ENCODE data around the gene CERK. TPM values are rescaled to one million over a fixed set of nuclear protein-coding genes. Genes with fewer than 3 reads are reported as not detected.

Gene CERK
- polyA plus RNA-seq, 3 donors from 2014 or later = 31.1 to 59.4 (median 38.9) TPM

DNA sequence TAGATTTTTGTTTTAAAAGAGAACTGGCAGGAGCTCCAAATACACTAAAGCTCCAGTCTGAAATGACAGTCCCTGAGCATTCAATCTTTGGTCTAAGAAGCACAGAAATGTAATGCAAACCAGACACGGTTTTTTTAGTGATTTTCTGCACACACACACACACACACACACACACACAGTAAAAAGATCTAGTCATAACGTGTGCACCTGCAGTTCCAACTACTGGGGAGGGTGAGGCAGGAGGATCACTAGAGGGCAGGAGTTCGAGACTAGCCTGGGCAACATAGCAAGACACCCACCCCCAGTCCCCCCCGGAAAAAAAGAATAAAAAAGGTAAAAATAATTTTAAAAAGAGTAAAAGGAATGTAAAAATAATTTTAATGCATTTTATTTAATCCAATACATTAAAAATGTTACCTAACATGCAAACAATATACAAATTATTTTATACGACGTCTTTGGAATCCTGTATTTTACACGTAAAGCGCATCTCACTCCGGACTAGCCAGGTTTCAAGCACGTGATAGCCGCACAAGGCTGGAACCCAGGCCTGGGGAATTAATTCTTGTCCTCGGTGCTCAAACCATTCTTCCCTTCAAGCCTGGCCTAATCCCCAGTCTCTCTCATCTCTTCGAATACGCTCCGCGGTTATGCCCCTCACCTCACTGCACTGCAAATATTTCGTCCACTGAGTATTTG, 23.6 kb upstream of the CERK start:
- H3K27ac Mint-ChIP-seq = peak overlapping the region; percentile 99 to 100 (median 100)
- H3K9me3 Mint-ChIP-seq = no peaks in the 10 kb centered on the region
- DNase-seq = no peak
- H3K4me1 Mint-ChIP-seq = peaks cover 55 to 57% of the 10 kb centered on the region in 2 donors
- no peaks in the 10 kb centered on the region for H3K36me3 Mint-ChIP-seq
- peak overlapping the region; percentile 98 to 100 (median 99) for H3K4me3 Mint-ChIP-seq
- peaks cover 9 to 21% (median 10%) of the 10 kb centered on the region in 3 donors for H3K27me3 Mint-ChIP-seq (ENCODE audit: low read depth in 3 of 3)

DNA sequence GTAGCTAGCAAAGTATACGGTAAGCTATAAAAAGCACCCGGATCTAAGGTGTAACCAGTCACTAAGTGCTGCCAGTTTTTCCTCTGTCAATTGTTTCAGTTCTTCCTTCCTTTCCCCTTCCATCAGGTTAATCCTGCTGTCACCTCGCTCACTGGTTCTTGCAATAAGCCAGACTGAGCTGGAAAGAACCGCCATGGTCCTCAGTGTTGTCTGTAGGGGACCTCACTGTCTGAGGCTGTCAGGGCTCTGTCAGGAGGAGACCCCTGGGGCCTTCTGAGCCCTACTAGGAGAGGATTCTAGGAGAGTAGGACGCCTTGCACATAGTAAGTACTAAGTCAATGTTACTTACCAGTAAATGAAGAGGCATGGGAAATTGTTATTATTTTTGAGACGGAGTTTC, 23.0 kb upstream of the CERK start:
- Mint-ChIP-seq H3K36me3 (no peaks in the 10 kb centered on the region), H3K4me3 (peak overlapping the region; percentile 81 to 100 (median 99)), H3K27me3 (ENCODE audit: low read depth in 3 of 3) (peaks cover 9 to 21% (median 10%) of the 10 kb centered on the region in 3 donors), H3K27ac (peak overlapping the region; percentile 92 to 100 (median 100)), H3K4me1 (peaks cover 51 to 54% of the 10 kb centered on the region in 2 donors), H3K9me3 (no peaks in the 10 kb centered on the region)
- no peak for DNase-seq

DNA sequence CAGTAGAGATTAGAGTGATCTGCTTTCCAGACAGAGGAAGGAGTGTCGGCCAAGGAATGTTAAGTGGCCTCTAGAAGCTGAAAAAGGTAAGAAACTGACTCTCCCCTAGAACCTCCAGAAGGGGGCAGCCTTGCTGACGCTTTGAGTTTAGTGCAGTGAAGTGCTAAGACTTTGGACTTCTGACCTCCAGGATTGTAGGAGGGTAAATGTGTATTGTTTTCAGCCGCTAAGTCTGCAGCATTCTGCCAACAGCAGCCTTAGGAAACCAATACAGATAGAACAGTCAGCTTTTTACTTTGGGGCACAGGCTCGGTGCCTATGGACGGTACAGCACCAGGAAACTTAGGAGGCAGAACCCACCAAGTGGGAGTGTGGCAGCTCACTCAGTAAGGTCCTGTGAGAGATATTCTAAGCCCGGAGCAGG, 20.8 kb upstream of the CERK start:
- peaks cover 10 to 17% (median 12%) of the 10 kb centered on the region in 3 donors for H3K27me3 Mint-ChIP-seq (ENCODE audit: low read depth in 3 of 3)
- no peak overlapping the region for H3K4me3 Mint-ChIP-seq
- peak overlapping the region; percentile 39 to 87 (median 58) for H3K27ac Mint-ChIP-seq
- no peaks in the 10 kb centered on the region for H3K9me3 Mint-ChIP-seq
- peaks cover 45 to 48% of the 10 kb centered on the region in 2 donors for H3K4me1 Mint-ChIP-seq
- peak; percentile 55 to 61 (median 56) for DNase-seq
- H3K36me3 Mint-ChIP-seq = no peaks in the 10 kb centered on the region

- Mint-ChIP-seq H3K9me3 (no peaks in the 10 kb centered on the region), H3K27ac (peak overlapping the region in 1 of 6 donors; percentile 62), H3K36me3 (no peaks in the 10 kb centered on the region), H3K27me3 (ENCODE audit: low read depth in 3 of 3) (peaks cover 7 to 16% (median 10%) of the 10 kb centered on the region in 3 donors), H3K4me1 (peaks cover 38 to 42% of the 10 kb centered on the region in 2 donors), H3K4me3 (no peak overlapping the region)
- no peak for DNase-seq
Measured at GRCh38 chr22:46758121-46758520, 20.1 kb upstream of the CERK start.

- Mint-ChIP-seq H3K36me3 (no peaks in the 10 kb centered on the region), H3K27me3 (ENCODE audit: low read depth in 3 of 3) (peaks cover 2 to 6% (median 5%) of the 10 kb centered on the region in 3 donors), H3K4me3 (no peak overlapping the region), H3K4me1 (peaks cover 28 to 33% of the 10 kb centered on the region in 2 donors), H3K9me3 (no peaks in the 10 kb centered on the region), H3K27ac (no peak overlapping the region)
- no peak for DNase-seq
Measured at GRCh38 chr22:46757104-46757503, 19.1 kb upstream of the CERK start.

- DNase-seq = no peak
- Mint-ChIP-seq H3K36me3 (no peaks in the 10 kb centered on the region), H3K27ac (peak overlapping the region in 1 of 6 donors; percentile 28), H3K27me3 (ENCODE audit: low read depth in 3 of 3) (peaks cover 0 to 5% (median 3%) of the 10 kb centered on the region in 3 donors), H3K9me3 (no peaks in the 10 kb centered on the region), H3K4me1 (peaks cover 23% of the 10 kb centered on the region in 2 donors), H3K4me3 (no peak overlapping the region)
Measured at GRCh38 chr22:46756097-46756496, 18.0 kb upstream of the CERK start.

- Mint-ChIP-seq H3K4me1 (peaks cover 22 to 23% of the 10 kb centered on the region in 2 donors), H3K36me3 (no peaks in the 10 kb centered on the region), H3K27ac (no peak overlapping the region), H3K27me3 (ENCODE audit: low read depth in 3 of 3) (peaks cover 0 to 5% (median 3%) of the 10 kb centered on the region in 3 donors), H3K9me3 (no peaks in the 10 kb centered on the region), H3K4me3 (no peak overlapping the region)
- DNase-seq = no peak
Measured at GRCh38 chr22:46755525-46755924, 17.5 kb upstream of the CERK start.

DNA sequence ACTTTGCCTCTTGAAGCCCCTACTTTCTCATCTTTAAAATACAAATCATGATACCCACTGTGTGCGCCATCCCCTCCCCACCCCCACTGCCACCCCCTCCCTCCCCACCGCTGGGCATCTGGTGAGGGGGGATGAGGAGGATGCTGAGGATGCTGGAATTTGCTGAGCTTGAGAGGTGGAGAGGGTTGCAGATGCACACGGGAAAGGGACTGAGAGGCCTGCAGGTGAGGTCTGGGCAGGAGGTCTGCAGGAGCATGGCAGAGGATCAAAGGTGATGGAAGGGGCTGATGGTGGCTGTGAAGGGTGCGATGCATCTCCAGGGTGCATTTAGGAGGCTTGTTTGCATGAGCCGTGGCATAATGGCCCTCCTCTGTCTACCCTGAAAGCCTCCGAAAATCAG, 16.8 kb upstream of the CERK start:
- H3K4me1 Mint-ChIP-seq = peaks cover 29 to 30% of the 10 kb centered on the region in 2 donors
- H3K27me3 Mint-ChIP-seq (ENCODE audit: low read depth in 3 of 3) = peaks cover 0 to 5% (median 3%) of the 10 kb centered on the region in 3 donors
- H3K36me3 Mint-ChIP-seq = no peaks in the 10 kb centered on the region
- H3K4me3 Mint-ChIP-seq = no peak overlapping the region
- H3K27ac Mint-ChIP-seq = peak overlapping the region in 3 of 6 donors; percentile 68 to 87 (median 71)
- DNase-seq = no peak
- H3K9me3 Mint-ChIP-seq = no peaks in the 10 kb centered on the region

DNA sequence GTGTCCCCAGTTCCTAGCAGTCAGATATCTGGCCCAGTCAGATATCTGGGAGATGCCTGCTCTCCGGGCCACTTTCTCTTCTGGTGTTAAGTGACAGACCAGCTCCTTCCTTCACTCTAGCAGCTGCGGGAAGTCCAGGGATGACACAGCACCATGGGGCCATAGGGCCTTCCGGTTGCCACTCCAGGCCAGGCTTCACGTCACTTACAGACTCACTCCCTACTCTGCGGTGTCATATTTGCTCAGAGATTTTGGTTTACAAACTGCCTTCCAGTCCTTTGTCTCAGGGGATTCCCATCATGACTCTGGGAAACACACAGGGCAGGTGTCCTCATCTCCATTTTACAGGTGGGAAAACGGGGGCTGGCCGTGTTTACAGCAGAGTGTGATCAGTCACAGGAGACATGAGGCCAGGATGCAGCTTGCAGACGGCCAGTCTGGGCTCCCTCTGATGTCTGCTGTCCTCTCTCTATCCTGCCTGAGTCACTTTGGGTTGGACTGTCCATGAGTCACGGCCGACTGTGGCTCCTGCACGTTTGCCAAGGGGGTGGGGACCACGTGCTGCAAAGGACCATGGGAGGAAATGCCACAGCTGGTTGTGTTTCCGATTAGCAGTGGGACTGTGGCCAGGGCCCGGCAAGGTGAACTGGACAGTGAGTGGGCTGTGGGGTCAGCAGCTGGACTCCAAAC, 16.2 kb upstream of the CERK start:
- peaks cover 35 to 36% of the 10 kb centered on the region in 2 donors for H3K4me1 Mint-ChIP-seq
- peak overlapping the region in 4 of 5 donors; percentile 36 to 63 (median 49) for H3K4me3 Mint-ChIP-seq
- H3K36me3 Mint-ChIP-seq = no peaks in the 10 kb centered on the region
- peaks cover 0 to 7% (median 5%) of the 10 kb centered on the region in 3 donors for H3K27me3 Mint-ChIP-seq (ENCODE audit: low read depth in 3 of 3)
- peak overlapping the region; percentile 66 to 93 (median 89) for H3K27ac Mint-ChIP-seq
- H3K9me3 Mint-ChIP-seq = no peaks in the 10 kb centered on the region
- peak; percentile 36 to 52 (median 49) for DNase-seq

DNA sequence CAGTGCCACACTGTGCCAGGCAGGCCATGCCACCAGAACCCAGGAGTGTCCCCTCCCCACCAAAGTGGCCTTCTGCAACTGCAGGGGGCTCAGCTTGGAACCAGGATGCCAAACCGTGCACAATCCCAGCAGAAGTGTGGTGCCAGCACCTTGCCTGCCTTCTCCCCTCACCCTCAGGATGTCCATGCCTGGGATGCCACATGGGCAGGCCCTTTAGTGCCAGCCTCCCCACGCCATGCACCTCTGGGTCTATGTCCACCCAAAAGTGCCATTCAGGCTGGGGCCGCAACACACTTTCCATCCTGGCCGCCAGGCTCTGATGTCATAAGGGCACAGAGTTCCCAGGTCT, 15.7 kb upstream of the CERK start:
- no peak for DNase-seq
- H3K36me3 Mint-ChIP-seq = no peaks in the 10 kb centered on the region
- peaks cover 36 to 38% of the 10 kb centered on the region in 2 donors for H3K4me1 Mint-ChIP-seq
- H3K27me3 Mint-ChIP-seq (ENCODE audit: low read depth in 3 of 3) = peaks cover 0 to 11% (median 5%) of the 10 kb centered on the region in 3 donors
- peak overlapping the region in 1 of 5 donors; percentile 36 for H3K4me3 Mint-ChIP-seq
- H3K27ac Mint-ChIP-seq = peak overlapping the region; percentile 66 to 93 (median 89)
- no peaks in the 10 kb centered on the region for H3K9me3 Mint-ChIP-seq

DNA sequence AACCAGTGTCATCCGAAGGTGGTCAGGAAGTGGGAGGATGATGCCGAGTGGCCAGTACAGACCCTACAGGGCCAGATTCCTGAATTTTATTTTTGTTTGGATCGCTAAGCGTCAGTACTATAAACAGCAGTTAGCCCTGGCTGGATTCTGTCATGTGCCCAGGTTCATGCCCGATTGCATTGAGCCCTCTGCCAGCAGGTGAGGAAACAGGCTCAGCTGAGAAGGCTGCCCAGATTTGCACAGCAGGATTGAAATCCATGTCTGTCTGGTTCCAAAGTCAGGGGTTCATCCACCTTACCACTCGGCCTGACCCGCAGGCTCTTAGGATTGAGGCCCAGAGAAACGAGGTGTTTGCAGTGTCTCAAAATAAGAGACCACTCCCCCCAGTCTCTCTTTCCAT, 15.3 kb upstream of the CERK start:
- no peak for DNase-seq
- Mint-ChIP-seq H3K4me1 (peaks cover 35% of the 10 kb centered on the region in 2 donors), H3K27ac (peak overlapping the region in 3 of 6 donors; percentile 40 to 89 (median 87)), H3K4me3 (no peak overlapping the region), H3K27me3 (ENCODE audit: low read depth in 3 of 3) (peaks cover 0 to 8% (median 5%) of the 10 kb centered on the region in 3 donors), H3K36me3 (no peaks in the 10 kb centered on the region), H3K9me3 (no peaks in the 10 kb centered on the region)

DNA sequence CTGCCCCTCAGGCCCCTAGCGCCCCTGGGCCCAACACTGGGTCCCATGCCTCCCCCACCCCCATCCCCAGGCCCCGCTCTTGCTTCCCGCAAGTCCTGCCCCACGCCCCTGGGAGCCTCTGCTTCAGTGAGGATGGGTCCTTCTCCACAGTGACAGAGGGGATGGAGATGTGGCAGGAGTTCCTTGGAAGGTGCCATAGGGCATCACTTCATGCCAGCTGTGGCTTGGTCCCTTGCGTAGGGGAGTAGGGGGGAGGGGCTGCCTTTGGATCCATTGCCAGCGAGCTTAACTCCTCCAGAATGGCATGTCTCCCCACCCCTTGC, 14.9 kb upstream of the CERK start:
- DNase-seq = no peak
- Mint-ChIP-seq H3K4me1 (peaks cover 35 to 38% of the 10 kb centered on the region in 2 donors), H3K9me3 (no peaks in the 10 kb centered on the region), H3K27ac (peak overlapping the region in 1 of 6 donors; percentile 40), H3K36me3 (no peaks in the 10 kb centered on the region), H3K4me3 (no peak overlapping the region), H3K27me3 (ENCODE audit: low read depth in 3 of 3) (peaks cover 0 to 8% (median 5%) of the 10 kb centered on the region in 3 donors)

- peaks cover 35 to 38% of the 10 kb centered on the region in 2 donors for H3K4me1 Mint-ChIP-seq
- no peaks in the 10 kb centered on the region for H3K36me3 Mint-ChIP-seq
- no peak overlapping the region for H3K4me3 Mint-ChIP-seq
- H3K27ac Mint-ChIP-seq = no peak overlapping the region
- peaks cover 0 to 8% (median 5%) of the 10 kb centered on the region in 3 donors for H3K27me3 Mint-ChIP-seq (ENCODE audit: low read depth in 3 of 3)
- DNase-seq = no peak
- no peaks in the 10 kb centered on the region for H3K9me3 Mint-ChIP-seq
Measured at GRCh38 chr22:46752286-46752987, 14.4 kb upstream of the CERK start.
